B cell (primary cell): Measurements from ENCODE around the gene PIGR.

ENCODE experiments used
- EZH2 ChIP-seq: IDR thresholded peaks from 2 replicates; pipeline ENCODE4 v1.6.1; 2012; ENCODE audit warnings: borderline replicate concordance, low read depth, mild to moderate bottlenecking, moderate library complexity, low read length; ENCODE audit not compliant: insufficient read depth, poor library complexity, severe bottlenecking
- TF ChIP-seq, protein P1 (sequence below): fragments of 200-600 bp; IDR thresholded peaks from one replicate; pipeline ENCODE4 v1.8.0; 2022; ENCODE audit warnings: antibody characterized with exemption, mild to moderate bottlenecking

DNA sequence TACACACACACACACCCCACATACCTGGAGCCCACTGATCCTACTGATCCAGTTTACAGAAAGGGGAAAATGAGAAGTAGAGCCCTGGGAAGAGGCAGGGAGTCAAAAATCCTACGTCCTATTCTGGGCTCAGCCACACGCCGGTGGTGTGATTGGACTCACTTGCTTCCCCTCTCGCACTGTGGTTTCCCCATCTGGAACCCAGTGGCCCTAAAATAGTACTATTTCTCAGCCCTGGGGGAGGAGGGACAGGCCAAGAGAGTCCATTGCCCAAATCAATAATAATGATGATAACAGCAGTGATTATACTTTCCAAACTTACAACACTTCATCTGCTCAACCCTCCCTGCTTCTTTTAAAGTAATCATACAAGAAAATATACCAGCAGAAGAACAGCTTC lies 2.9 kb upstream of the PIGR start:
- TF ChIP-seq, protein P1, sequence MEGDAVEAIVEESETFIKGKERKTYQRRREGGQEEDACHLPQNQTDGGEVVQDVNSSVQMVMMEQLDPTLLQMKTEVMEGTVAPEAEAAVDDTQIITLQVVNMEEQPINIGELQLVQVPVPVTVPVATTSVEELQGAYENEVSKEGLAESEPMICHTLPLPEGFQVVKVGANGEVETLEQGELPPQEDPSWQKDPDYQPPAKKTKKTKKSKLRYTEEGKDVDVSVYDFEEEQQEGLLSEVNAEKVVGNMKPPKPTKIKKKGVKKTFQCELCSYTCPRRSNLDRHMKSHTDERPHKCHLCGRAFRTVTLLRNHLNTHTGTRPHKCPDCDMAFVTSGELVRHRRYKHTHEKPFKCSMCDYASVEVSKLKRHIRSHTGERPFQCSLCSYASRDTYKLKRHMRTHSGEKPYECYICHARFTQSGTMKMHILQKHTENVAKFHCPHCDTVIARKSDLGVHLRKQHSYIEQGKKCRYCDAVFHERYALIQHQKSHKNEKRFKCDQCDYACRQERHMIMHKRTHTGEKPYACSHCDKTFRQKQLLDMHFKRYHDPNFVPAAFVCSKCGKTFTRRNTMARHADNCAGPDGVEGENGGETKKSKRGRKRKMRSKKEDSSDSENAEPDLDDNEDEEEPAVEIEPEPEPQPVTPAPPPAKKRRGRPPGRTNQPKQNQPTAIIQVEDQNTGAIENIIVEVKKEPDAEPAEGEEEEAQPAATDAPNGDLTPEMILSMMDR = no peak
- no peak for TF ChIP-seq EZH2
